Heart left ventricle (tissue), 16 donors: ENCODE results near the gene ZNF382. TPM values are rescaled to one million over a fixed set of nuclear protein-coding genes. Genes with fewer than 3 reads are reported as not detected.
A peak's percentile ranks its signal among the peaks of the same experiment; 100 is the strongest.
"Not testable (repeated sequence)": the region's sequence is repeated elsewhere in the genome, so short reads cannot be mapped to it uniquely, and the experiment has no call there.

Source experiments
- ATAC-seq, 4 donors: fragments of 200-7000 bp; cut with Tn5 transposase; one replicate each; pipeline ENCODE4 v1.9.1; 2020 to 2022; ENCODE audit warnings: moderate library complexity in 4 of 4, mild to moderate bottlenecking in 3 of 4, moderate number of reproducible peaks in 1 of 4
- DNase-seq, 5 donors: peaks; one replicate each; pipeline ENCODE4 v3.0.0-alpha.2; 2020
- H3K27ac ChIP-seq, 12 donors: fragments of 200-600 bp; sonication (generic) in 4 of 12; one replicate each; pipeline versions ENCODE4 v1.5.0 to v1.8.0; 2016 to 2022; ENCODE audit warnings: mild to moderate bottlenecking in 2 of 12
- H3K27me3 ChIP-seq, 9 donors: fragments of 200-600 bp; sonication (generic) in 2 of 9; one replicate each; pipeline versions ENCODE4 v1.5.1 to v1.8.0; 2016 to 2022; ENCODE audit warnings: mild to moderate bottlenecking in 3 of 9
- H3K36me3 ChIP-seq, 9 donors: fragments of 200-600 bp; sonication (generic) in 2 of 9; one replicate each; pipeline versions ENCODE4 v1.5.0 to v1.8.0; 2018 to 2022; ENCODE audit warnings: mild to moderate bottlenecking in 2 of 9
- H3K4me1 ChIP-seq, 12 donors: fragments of 200-600 bp; sonication (generic) in 4 of 12; one replicate each; pipeline versions ENCODE4 v1.5.0 to v1.8.0; 2016 to 2022; ENCODE audit warnings: mild to moderate bottlenecking in 3 of 12
- H3K4me3 ChIP-seq, 12 donors: fragments of 200-600 bp; sonication (generic) in 4 of 12; one replicate each; pipeline versions ENCODE4 v1.5.0 to v1.8.0; 2017 to 2022; ENCODE audit warnings: mild to moderate bottlenecking in 9 of 12, moderate library complexity in 4 of 12
- H3K9me3 ChIP-seq, 12 donors: fragments of 200-600 bp; sonication (generic) in 4 of 12; one replicate each; pipeline versions ENCODE4 v1.5.0 to v1.8.0; 2016 to 2022; ENCODE audit warnings: mild to moderate bottlenecking in 1 of 12
- POLR2A ChIP-seq, 2 donors: fragments of 450-650 bp; IDR thresholded peaks; one replicate each; pipeline ENCODE4 v1.6.1; 2017; ENCODE audit warnings: antibody characterized with exemption in 2 of 2, mild to moderate bottlenecking in 2 of 2, moderate library complexity in 2 of 2
- WGBS, 4 donors: extraction: QIAGEN DNeasy Blood & Tissue Kit in 2 of 4; methylation state at CpG; one replicate each; pipeline versions ENCODE4 v1.1.5 to v1.1.7; 2013 to 2018; 5-methylcytosine and 5-hydroxymethylcytosine counted together
- intact Hi-C, 10 donors: fragments of 100-400 bp; cut with DNase I; formaldehyde crosslinking; loops; one replicate each; pipeline versions ENCODE4 v1.11.1 to v1.14.2; 2022
- polyA plus RNA-seq, 2 donors: library from polyadenylated mRNA; stranded (reverse); fragments of 200-250 nt; gene quantifications; one replicate each; pipeline ENCODE4 v1.2.3, GENCODE V29; 2013
- total RNA-seq, 9 donors: library from RNA; depleted of rRNA in 2 of 9; stranded (reverse); fragments of >200 nt in 2 of 9; fragmentation: NEBNext Ultra II Directional in 3 of 9; extraction: Animal tissue kit (Norgen Biotek cat#: 25700) in 3 of 9; gene quantifications; one replicate each; pipeline versions ENCODE4 v1.1.0 to v1.2.4, GENCODE V29; 2016 to 2023
- TF ChIP-seq, protein P1 (sequence below), 12 donors: fragments of 200-600 bp; sonication (generic) in 4 of 12; IDR thresholded peaks; one replicate each; pipeline versions ENCODE4 v1.5.0 to v1.8.0; 2018 to 2022; ENCODE audit warnings: antibody characterized with exemption in 12 of 12, mild to moderate bottlenecking in 5 of 12
- donor health status: ischemic (EF 13 %, LVEDD 7.1; RV severe dilation, severe dysfunction).
- donor health status: healthy with polysubstance abuse.
- donor health status: DM: no; HTN: yes; CAD: no.
- donor health status: DM: no; HTN: no; CAD: no.
- donor health status: ischemic (EF 25% LVEDD 6.9; RV normal size, moderate dysfunction).
- donor health status: ischemic (EF 25% LVEDD 5.7; RV mildly dilated, moderate dysfunction).
- donor health status: healthy.
- donor health status: DM: yes; HTN: yes; CAD: no.
- donor health status: ischemic (EF 35%, LVEDD 5.7; RV mildly dilated, moderate dysfunction).
- donor health status: nonischemic (EF 11% LVEDD 7.7; RV severe dilation, severe dysfunction).
- donor health status: DM: yes; HTN: yes; CAD: no.
- donor health status: PGD.
- donor health status: ischemic (EF 29% LVEDD 5.4; RV normal size, mild dysfunction).
- donor health status: nonischemic (EF 23%, LVEDD 6.1; RV moderate dilation, normal function).

ZNF382 gene
- total and polyA plus RNA-seq, 11 donors = 4.3 to 21.2 (median 13.6) TPM

DNA sequence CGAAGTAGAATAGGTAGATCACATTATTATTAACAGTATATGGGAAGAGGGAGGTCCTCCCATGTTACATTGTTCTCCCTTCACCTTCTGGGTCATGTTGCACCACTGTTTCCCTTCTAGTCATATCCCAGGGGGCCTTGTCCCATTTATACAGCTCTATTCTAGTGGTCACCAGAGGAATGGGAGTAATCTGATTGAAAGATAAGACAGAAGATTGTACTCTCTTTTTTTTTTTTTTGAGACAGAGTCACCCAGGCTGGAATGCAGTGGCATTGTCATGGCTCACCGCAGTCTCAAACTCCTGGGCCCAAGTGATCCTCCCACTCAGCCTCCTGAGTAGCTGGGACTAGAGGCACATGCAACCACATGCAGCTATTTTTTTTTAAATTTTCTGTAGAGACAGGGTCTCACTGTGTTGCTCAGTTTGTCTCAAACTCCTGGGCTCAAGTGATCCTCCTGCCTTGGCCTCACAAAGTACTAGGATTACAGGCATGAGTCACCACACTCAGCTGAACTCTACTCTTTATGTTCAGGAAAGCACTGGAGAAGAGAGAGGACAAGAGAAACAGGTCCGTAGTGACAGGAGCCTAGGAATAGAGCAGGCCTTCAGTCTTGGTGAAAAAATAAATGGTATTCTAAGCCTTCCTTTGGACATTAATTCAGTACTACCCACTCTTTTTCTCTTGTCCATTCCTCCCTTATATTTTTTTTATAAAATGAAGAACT is 27.7 kb upstream of the ZNF382 start:
- no peak for TF ChIP-seq POLR2A (IDR thresholded peaks at IDR 0.05)
- TF ChIP-seq, protein P1, sequence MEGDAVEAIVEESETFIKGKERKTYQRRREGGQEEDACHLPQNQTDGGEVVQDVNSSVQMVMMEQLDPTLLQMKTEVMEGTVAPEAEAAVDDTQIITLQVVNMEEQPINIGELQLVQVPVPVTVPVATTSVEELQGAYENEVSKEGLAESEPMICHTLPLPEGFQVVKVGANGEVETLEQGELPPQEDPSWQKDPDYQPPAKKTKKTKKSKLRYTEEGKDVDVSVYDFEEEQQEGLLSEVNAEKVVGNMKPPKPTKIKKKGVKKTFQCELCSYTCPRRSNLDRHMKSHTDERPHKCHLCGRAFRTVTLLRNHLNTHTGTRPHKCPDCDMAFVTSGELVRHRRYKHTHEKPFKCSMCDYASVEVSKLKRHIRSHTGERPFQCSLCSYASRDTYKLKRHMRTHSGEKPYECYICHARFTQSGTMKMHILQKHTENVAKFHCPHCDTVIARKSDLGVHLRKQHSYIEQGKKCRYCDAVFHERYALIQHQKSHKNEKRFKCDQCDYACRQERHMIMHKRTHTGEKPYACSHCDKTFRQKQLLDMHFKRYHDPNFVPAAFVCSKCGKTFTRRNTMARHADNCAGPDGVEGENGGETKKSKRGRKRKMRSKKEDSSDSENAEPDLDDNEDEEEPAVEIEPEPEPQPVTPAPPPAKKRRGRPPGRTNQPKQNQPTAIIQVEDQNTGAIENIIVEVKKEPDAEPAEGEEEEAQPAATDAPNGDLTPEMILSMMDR (IDR thresholded peaks at IDR 0.05) = no peak
- H3K36me3 ChIP-seq = peaks cover 5 to 67% (median 52%) of the 10 kb centered on the region in 9 donors
- H3K9me3 ChIP-seq = peaks cover 0 to 48% (median 10%) of the 10 kb centered on the region in 12 donors
- no peak overlapping the region for H3K27ac ChIP-seq
- no peaks in the 10 kb centered on the region for H3K27me3 ChIP-seq
- DNase-seq (no peak), ATAC-seq (no peak)
- intact Hi-C loops = no loop called here
- WGBS, 4 donors = 89 to 96% (median 92%) methylated on average over 3 of the region's 3 CpGs
- peaks cover 0 to 16% (median 12%) of the 10 kb centered on the region in 12 donors for H3K4me1 ChIP-seq
- no peak overlapping the region for H3K4me3 ChIP-seq

DNA sequence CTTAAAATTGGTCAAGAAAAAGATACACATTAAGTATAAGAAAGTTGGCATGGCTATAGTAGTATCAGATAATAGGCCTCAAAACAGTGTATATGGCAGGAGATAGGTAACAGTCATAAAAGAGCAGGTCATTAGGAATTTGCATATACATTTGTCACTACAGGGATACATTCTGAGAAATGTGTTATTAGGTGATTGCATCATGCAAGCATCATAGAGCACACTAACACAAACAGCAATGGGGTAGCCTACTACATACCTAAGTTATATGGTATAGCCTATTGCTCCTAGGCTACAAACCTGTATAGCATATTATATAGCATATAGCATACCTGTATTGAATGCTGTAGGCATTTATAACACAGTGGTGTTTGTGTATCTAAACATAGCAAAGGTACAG is 25.9 kb upstream of the ZNF382 start:
- peaks cover 0 to 10% (median 7%) of the 10 kb centered on the region in 12 donors for H3K4me1 ChIP-seq
- H3K36me3 ChIP-seq = peaks cover 5 to 79% (median 52%) of the 10 kb centered on the region in 9 donors
- no peak overlapping the region for H3K4me3 ChIP-seq
- intact Hi-C loops = no loop called here
- H3K27ac ChIP-seq = no peak overlapping the region
- TF ChIP-seq, protein P1 (IDR thresholded peaks at IDR 0.05) = no peak
- TF ChIP-seq POLR2A (IDR thresholded peaks at IDR 0.05) = no peak
- DNase-seq (no peak), ATAC-seq (no peak)
- no peaks in the 10 kb centered on the region for H3K27me3 ChIP-seq
- H3K9me3 ChIP-seq = peaks cover 0 to 64% (median 14%) of the 10 kb centered on the region in 12 donors

DNA sequence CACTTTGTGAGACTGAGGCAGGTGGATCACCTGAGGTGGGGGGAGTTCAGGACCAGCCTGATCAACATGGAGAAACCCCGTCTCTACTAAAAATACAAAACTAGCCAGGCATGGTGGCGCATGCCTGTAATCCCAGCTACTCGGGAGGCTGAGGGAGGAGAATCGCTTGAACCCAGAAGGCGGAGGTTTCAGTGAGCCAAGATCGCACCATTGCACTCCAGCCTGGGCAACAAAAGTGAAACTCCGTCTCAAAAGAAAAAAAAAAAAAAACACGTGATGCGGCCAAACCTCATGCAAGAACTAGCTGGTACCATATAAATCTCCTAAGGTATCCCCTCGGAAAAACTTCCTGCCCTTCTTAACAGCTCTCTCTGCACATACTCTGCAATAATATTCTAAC is 2.4 kb upstream of the ZNF382 start:
- 87 to 94% (median 91%) methylated on average over 10 of the region's 10 CpGs for whole genome bisulfite sequencing, 4 donors
- not testable (repeated sequence) for H3K36me3 ChIP-seq

DNA sequence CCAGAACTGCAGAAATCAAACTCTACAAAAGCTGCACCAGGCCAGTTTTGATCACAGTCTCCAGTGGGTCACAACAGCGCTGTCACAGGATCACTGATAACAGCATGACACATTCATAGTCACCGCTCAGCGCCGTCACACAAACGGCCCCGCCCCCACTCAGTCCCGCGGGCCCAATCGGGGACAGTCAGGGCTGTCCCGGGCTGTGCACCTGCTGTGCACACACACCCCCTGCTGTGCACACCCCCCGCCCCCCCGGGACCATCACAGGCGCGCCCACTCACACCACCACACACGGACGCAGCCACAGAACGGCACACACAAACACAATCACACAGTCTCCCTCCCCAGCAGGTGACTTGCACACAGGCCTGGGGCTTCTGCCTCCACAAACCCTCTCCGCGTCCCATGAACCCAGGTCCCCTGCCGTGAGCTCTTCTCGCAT is 435 bp upstream of the ZNF382 start:
- Histone ChIP-seq H3K27ac (peak overlapping the region; percentile 14 to 95 (median 88)), H3K4me1 (peaks cover 0 to 21% (median 9%) of the 10 kb centered on the region in 12 donors), H3K9me3 (peaks cover 0 to 24% (median 0%) of the 10 kb centered on the region in 12 donors), H3K36me3 (peaks cover 0 to 25% (median 14%) of the 10 kb centered on the region in 9 donors), H3K4me3 (peak overlapping the region; percentile 63 to 90 (median 84)), H3K27me3 (no peaks in the 10 kb centered on the region)
- DNase-seq (peak; percentile 63 to 83 (median 75)), ATAC-seq (peak; percentile 89 to 95 (median 94))
- no peak for TF ChIP-seq POLR2A (IDR thresholded peaks at IDR 0.05)
- TF ChIP-seq, protein P1 (IDR thresholded peaks at IDR 0.05) = no peak
- 0 to 1% (median 0%) methylated on average over 4 to 21 of the region's 21 CpGs for WGBS, 4 donors
- intact Hi-C loops = loop anchor here in 1 of 10 donors (5.0 kb wide), 1 partner anchor 58 kb away; no protein-coding TSS in a partner anchor

More for the DNA sequence above, 2.4 kb upstream of the ZNF382 start:
- intact Hi-C loops, H3K27ac ChIP-seq, ATAC-seq, DNase-seq, H3K4me3 ChIP-seq, H3K27me3 ChIP-seq: not testable (repeated sequence)
- Histone ChIP-seq H3K9me3 (peaks cover 0 to 34% (median 0%) of the 10 kb centered on the region in 12 donors), H3K4me1 (peaks cover 0 to 21% (median 9%) of the 10 kb centered on the region in 12 donors)
